Measurements from ENCODE around the gene AKR7A3.

AKR7A3 gene

GRCh38 chr1:19331262-19331878, 42.8 kb upstream of the AKR7A3 start:
- no peaks in the 10 kb centered on the region for H3K27me3 ChIP-seq
- no peak for DNase-seq
- TF ChIP-seq CTCF (IDR thresholded peaks at IDR 0.05; ENCODE audit: low read depth, low read length): no peak
- no peaks in the 10 kb centered on the region for H3K36me3 ChIP-seq
- H3K4me3 ChIP-seq (ENCODE audit: low read depth, low read length): no peak overlapping the region
- H3K9me3 ChIP-seq: no peaks in the 10 kb centered on the region
- no peaks in the 10 kb centered on the region for H3K4me1 ChIP-seq

GRCh38 chr1:19330449-19331135, 42.0 kb upstream of the AKR7A3 start:
- Histone ChIP-seq H3K4me3 (ENCODE audit: low read depth, low read length) (no peak overlapping the region), H3K27me3 (no peaks in the 10 kb centered on the region), H3K4me1 (no peaks in the 10 kb centered on the region), H3K36me3 (no peaks in the 10 kb centered on the region), H3K9me3 (no peaks in the 10 kb centered on the region)
- DNase-seq: no peak
- no peak for TF ChIP-seq CTCF (IDR thresholded peaks at IDR 0.05; ENCODE audit: low read depth, low read length)

- Histone ChIP-seq H3K4me3 (ENCODE audit: low read depth, low read length) (no peak overlapping the region), H3K36me3 (no peaks in the 10 kb centered on the region), H3K9me3 (no peaks in the 10 kb centered on the region), H3K27me3 (no peaks in the 10 kb centered on the region), H3K4me1 (no peaks in the 10 kb centered on the region)
- DNase-seq: no peak
- no peak for TF ChIP-seq CTCF (IDR thresholded peaks at IDR 0.05; ENCODE audit: low read depth, low read length)
Measured at GRCh38 chr1:19329611-19330010, 41.0 kb upstream of the AKR7A3 start.

GRCh38 chr1:19329188-19329587, 40.6 kb upstream of the AKR7A3 start:
- Histone ChIP-seq H3K27me3 (no peaks in the 10 kb centered on the region), H3K36me3 (no peaks in the 10 kb centered on the region), H3K4me1 (no peaks in the 10 kb centered on the region), H3K9me3 (no peaks in the 10 kb centered on the region), H3K4me3 (ENCODE audit: low read depth, low read length) (no peak overlapping the region)
- TF ChIP-seq CTCF (IDR thresholded peaks at IDR 0.05; ENCODE audit: low read depth, low read length): no peak
- DNase-seq: no peak

- H3K4me1 ChIP-seq: no peaks in the 10 kb centered on the region
- DNase-seq: no peak
- no peaks in the 10 kb centered on the region for H3K36me3 ChIP-seq
- no peak for TF ChIP-seq CTCF (IDR thresholded peaks at IDR 0.05; ENCODE audit: low read depth, low read length)
- no peaks in the 10 kb centered on the region for H3K9me3 ChIP-seq
- H3K27me3 ChIP-seq: no peaks in the 10 kb centered on the region
- no peak overlapping the region for H3K4me3 ChIP-seq (ENCODE audit: low read depth, low read length)
Measured at GRCh38 chr1:19328486-19328885, 39.9 kb upstream of the AKR7A3 start.

GRCh38 chr1:19327736-19328135, 39.2 kb upstream of the AKR7A3 start:
- no peak for DNase-seq
- no peak for TF ChIP-seq CTCF (IDR thresholded peaks at IDR 0.05; ENCODE audit: low read depth, low read length)
- Histone ChIP-seq H3K9me3 (no peaks in the 10 kb centered on the region), H3K27me3 (no peaks in the 10 kb centered on the region), H3K36me3 (no peaks in the 10 kb centered on the region), H3K4me1 (no peaks in the 10 kb centered on the region), H3K4me3 (ENCODE audit: low read depth, low read length) (no peak overlapping the region)

All from BE2C (cell line).